DMS153 treated with DMSO at 0.1 percent for 48 hours (cell line): ENCODE measurements around the gene OR2T29.
"Not testable (repeated sequence)": the region's sequence is repeated elsewhere in the genome, so short reads cannot be mapped to it uniquely, and the experiment has no call there.

Experiments used
- DNase-seq: peaks from one replicate; lab custom pipeline; 2025; ENCODE audit not compliant: unreplicated experiment; lab: John Stamatoyannopoulos, UW

The OR2T29 gene

DNA sequence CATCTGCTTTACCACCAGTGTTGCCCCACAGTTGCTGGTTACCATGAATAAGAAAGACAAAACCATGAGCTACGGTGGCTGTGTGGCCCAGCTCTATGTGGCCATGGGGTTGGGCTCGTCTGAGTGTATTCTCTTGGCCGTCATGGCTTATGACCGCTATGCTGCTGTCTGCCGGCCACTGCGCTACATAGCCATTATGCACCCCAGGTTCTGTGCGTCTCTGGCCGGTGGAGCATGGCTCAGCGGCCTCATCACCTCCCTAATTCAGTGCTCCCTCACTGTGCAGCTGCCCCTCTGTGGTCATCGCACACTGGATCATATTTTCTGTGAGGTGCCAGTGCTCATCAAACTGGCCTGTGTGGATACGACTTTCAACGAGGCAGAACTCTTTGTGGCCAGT, 40.7 kb downstream of the OR2T29 start:
- DNase-seq = no peak

DNA sequence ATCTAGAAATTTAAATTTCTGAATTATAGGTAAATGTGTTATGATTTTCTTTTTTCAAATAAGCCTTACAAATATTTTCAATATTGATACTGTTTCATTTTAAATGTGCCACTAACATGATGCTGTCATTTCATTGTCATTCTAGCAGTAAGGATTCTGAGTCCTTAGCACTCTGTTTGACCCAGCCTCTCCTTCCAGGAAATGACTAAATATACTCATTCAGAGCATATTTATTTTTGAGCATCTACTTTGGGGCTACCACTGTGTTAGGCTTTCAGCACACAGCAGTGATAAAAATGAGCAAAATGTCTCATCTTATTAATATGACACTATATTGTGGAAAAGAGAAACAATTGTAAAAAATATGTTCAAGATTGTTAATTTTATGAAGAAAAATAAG, 52.4 kb downstream of the OR2T29 start:
- DNase-seq = not testable (repeated sequence)

DNA sequence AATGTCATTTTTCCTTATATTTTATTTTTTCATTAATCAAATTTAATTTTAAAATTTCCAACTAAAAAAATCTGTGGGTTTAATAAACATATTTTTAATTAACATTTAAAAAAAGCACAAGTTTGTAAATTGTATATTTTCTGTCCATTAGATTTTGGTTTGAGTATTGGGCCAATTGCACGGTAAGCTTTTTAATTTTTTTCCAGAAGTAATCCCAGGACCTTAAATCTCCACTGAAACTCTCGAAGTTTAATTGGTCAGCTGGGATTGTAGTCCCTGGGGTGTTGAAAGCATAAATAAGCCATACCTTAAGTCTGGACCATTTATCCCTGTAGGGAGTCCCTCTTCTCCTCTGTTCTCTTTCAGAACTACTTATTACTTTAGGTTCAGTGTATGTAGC, 54.8 kb downstream of the OR2T29 start, which contains the start of gene OR2G6:
Gene OR2G6, plus strand, starts transcription at position 301 of the 400 bp plus-strand sequence. CDS start 13,574 bp downstream, outside the sequence.
- DNase-seq = not testable (repeated sequence)
